Measurements from ENCODE around the gene NPY2R.

The NPY2R gene, protein sequence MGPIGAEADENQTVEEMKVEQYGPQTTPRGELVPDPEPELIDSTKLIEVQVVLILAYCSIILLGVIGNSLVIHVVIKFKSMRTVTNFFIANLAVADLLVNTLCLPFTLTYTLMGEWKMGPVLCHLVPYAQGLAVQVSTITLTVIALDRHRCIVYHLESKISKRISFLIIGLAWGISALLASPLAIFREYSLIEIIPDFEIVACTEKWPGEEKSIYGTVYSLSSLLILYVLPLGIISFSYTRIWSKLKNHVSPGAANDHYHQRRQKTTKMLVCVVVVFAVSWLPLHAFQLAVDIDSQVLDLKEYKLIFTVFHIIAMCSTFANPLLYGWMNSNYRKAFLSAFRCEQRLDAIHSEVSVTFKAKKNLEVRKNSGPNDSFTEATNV

GRCh38 chr4:155208258-155209054 lies at the start of gene NPY2R:
Gene NPY2R (plus strand): TSS chr4:155208636. CDS start chr4:155213940, 5,304 bp downstream.
- H3K4me3 ChIP-seq (ENCODE audit: low read depth, low read length), result peak within 1 kb of the TSS; percentile 45

- no peak overlapping the region for H3K4me3 ChIP-seq (ENCODE audit: low read depth, low read length)
Measured at GRCh38 chr4:155161357-155161756, 47.1 kb upstream of the NPY2R start.

DNA sequence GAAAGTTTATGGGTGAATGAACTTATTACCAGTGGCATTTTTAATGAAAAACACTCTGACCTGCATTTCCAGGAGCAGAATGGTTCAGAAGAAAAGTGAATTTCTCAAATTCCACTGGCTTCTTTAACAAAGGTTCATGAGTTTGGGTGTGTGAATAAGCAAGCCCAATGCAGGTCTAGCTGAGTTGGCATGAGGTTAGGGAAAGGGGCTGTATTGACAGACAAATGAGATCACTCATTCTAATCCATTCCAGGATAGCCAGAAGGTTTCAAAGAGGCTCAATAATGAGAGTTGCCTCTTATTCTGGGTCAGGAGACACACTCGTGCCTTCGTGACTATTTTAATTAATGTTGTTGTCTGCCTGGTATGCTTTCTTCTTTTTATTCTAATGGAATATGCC lies 43.7 kb upstream of the NPY2R start:
- H3K4me3 ChIP-seq (ENCODE audit: low read depth, low read length), result no peak overlapping the region

DNA sequence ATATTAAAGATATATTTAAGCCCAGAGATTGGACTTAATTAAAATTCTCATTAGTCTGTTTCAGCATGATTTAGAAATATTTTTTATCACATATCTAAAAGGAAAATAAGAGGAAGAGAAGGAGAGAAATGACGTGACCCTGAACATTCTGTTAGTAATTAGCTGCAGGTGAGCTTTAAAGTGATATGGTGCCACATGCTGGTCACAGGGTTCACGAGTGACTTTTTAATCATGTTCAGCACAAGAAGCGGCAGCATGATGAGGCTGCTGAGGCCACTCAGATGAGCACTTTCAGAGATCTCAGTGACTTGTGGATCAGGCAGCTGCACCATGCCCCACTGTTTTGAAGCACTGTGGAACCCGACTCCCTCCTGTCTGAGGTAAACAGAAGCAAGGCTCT lies 37.9 kb upstream of the NPY2R start:
- H3K4me3 ChIP-seq (ENCODE audit: low read depth, low read length), result no peak overlapping the region

DNA sequence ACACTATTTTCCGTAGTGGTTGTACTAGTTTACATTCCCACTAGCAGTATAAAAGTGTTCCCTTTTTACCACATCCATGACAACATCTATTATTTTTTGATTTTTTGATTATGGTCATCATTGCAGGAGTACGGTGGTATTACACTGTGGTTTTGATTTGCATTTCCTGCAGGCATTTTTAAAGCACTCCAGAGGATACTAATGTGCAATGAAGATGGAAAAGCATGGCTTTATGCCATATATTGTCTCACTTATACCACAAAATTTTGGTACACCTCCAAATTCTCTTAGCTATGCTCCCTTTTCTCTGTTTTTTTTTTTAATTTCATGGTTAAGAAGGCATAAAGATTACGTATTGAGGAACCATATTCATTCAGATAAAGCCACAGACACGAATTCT lies 35.1 kb upstream of the NPY2R start:
- no peak overlapping the region for H3K4me3 ChIP-seq (ENCODE audit: low read depth, low read length)

DNA sequence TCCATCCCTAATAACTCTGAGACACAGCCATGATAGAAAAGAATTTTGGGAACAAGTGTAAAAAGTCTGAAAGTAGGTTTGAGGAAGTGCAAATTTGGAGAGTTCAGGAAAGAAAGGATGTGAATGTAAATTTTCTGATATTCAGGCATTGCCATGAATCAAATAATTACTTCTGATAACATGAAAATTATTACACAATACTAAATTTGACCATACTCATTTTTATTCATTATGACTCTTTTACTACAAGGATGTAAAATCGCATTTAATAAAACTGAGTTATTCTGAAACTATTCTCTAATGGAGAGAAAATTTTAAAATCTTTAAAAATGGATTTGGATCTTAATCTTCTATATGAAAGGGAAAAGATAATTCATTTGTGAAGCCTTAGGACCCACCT lies 33.8 kb upstream of the NPY2R start:
- no peak overlapping the region for H3K4me3 ChIP-seq (ENCODE audit: low read depth, low read length)

DNA sequence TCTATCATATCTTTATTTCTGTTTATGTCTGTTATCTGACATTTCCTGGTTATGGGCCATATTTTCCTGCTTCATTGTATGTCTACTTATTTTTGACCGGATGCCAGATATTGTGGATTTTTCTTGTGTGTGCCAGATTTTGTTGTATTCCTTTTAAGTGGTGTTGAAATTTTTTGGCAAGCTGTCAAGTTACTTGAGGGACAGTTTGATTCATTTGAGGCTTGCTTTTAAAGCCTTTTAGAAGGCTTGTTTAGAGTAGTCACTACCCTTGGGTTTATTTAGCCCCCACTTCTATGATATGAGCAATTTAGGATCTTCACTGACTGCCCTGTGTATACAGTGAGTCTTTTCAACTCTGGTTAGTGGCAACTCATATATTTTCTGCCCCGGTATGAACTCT lies 29.2 kb upstream of the NPY2R start:
- no peak overlapping the region for H3K4me3 ChIP-seq (ENCODE audit: low read depth, low read length)

GRCh38 chr4:155186972-155187371 lies 21.5 kb upstream of the NPY2R start:
- no peak overlapping the region for H3K4me3 ChIP-seq (ENCODE audit: low read depth, low read length)

GRCh38 chr4:155187989-155188388 lies 20.4 kb upstream of the NPY2R start:
- H3K4me3 ChIP-seq (ENCODE audit: low read depth, low read length), result no peak overlapping the region

DNA sequence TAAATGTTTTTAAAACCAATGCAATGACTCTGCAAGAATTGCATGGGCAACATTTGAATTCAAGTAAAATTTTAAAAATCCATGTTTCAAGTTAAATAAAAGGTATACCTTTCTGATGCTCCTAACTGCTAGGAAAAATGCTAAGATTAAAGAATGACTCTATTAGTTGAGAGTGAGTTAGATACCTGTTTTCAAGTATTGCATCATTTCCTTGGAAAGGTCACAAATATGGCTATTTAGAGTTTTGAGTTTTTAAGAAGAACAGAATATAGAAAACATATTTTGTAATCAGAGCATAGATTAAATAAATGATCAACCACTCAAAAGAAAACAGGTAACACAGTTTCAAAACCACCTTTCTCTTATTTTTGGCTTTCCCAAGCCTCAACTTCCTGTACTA lies 18.3 kb upstream of the NPY2R start:
- H3K4me3 ChIP-seq (ENCODE audit: low read depth, low read length), result no peak overlapping the region

- no peak overlapping the region for H3K4me3 ChIP-seq (ENCODE audit: low read depth, low read length)
Measured at GRCh38 chr4:155197757-155198156, 10.7 kb upstream of the NPY2R start.

- peak overlapping the region; percentile 45 for H3K4me3 ChIP-seq (ENCODE audit: low read depth, low read length)
Measured at GRCh38 chr4:155207534-155208257, 740 bp upstream of the NPY2R start.

- no peak overlapping the region for H3K4me3 ChIP-seq (ENCODE audit: low read depth, low read length)
Measured at GRCh38 chr4:155220025-155220424, 11.6 kb downstream of the NPY2R start.

DNA sequence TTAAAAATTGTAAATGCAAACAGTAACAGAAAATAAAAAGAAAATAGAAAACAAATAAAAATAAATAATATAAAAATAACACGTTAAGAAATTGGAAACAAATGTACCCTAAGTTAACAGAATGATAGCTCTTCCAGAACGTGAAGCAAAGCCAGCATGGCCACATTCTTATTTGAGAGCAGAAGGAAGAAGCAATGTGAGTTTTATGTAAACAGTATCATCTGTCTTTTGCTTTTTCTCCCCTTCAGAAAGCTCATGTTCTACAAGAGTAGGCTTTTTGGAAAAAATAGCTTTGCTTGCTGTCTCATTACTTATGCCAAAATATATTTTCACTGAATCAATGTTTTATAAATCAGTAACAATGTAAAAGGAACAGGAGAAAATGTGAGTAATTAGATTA lies 18.7 kb downstream of the NPY2R start:
- H3K4me3 ChIP-seq (ENCODE audit: low read depth, low read length), result no peak overlapping the region

GRCh38 chr4:155228713-155229112 lies 20.3 kb downstream of the NPY2R start:
- no peak overlapping the region for H3K4me3 ChIP-seq (ENCODE audit: low read depth, low read length)

- H3K4me3 ChIP-seq (ENCODE audit: low read depth, low read length), result no peak overlapping the region
Measured at GRCh38 chr4:155232432-155232831, 24.0 kb downstream of the NPY2R start.

GRCh38 chr4:155234206-155234605 lies 25.8 kb downstream of the NPY2R start:
- no peak overlapping the region for H3K4me3 ChIP-seq (ENCODE audit: low read depth, low read length)

DNA sequence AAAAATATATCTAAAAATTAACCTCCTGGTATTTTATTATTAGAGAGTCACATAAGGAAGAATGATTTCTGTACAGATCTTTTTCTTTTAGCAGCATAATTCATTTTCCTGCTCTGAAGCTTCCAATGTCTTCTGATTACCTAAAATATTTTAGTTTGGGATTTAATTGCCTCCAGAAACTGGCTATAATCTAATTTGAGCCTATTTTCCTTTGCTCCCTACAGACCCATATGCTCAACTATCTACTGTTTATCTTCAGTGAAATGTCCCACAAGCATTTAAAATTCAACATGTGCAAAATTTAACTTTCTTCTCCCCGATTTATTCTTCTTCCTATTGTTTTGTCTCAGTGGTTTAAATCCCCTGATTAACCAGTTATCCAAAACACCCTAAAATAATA lies 29.1 kb downstream of the NPY2R start:
- no peak overlapping the region for H3K4me3 ChIP-seq (ENCODE audit: low read depth, low read length)

DNA sequence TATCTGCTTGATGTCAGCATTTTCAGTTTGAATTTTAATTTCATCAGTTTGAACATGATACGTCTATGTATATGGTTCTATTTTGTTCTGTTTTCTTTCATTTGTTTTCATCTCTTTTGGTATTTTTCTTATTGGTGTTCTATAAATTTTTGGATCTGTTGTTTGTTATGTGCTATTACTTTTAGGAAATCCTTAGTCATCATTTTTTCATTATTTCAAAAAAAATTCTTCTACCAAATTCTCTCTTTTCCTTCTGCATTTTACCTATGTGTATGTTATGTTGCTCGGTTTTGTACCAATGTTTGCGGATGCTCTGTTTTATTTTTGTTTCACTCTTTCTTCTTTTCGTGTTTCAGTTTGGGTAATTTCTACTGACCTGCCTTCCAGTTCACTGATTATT lies 32.8 kb downstream of the NPY2R start:
- no peak overlapping the region for H3K4me3 ChIP-seq (ENCODE audit: low read depth, low read length)

GRCh38 chr4:155241664-155242063 lies 33.2 kb downstream of the NPY2R start:
- no peak overlapping the region for H3K4me3 ChIP-seq (ENCODE audit: low read depth, low read length)

DNA sequence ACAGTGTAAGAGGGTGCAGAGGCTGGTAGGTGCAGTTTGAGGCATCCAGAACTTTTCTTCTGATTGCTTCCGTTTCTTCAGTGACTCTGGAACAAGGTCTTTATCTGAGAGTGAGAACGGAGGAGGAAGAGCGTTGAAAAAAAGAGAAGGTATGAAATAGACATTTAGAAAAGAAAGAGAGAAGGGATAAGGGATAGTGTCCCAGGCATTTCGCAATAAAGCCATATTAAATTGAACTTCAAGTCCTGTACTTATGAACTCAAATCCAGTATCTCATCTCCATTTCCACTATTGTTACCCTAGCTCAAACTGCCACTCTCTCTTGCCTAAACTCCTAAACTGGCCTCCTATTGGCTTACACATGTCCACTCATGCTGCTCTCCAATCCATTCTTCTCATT lies 36.7 kb downstream of the NPY2R start:
- H3K4me3 ChIP-seq (ENCODE audit: low read depth, low read length), result no peak overlapping the region
